Epidermal melanocyte (primary cell): ENCODE data around the gene TCP11L2.
"Not testable (repeated sequence)": the region's sequence is repeated elsewhere in the genome, so short reads cannot be mapped to it uniquely, and the experiment has no call there.

Source experiments
- DNase-seq: peaks from one replicate; pipeline ENCODE4 v3.0.0; 2011; ENCODE audit warnings: low spot score; ENCODE audit not compliant: insufficient read length

The TCP11L2 gene

GRCh38 chr12:106343214-106343528 lies 40.6 kb downstream of the TCP11L2 start:
- no peak for DNase-seq

- DNase-seq, result no peak
Observed at GRCh38 chr12:106344131-106344530, 41.6 kb downstream of the TCP11L2 start.

- DNase-seq, result no peak
Observed at GRCh38 chr12:106345746-106346145, 43.2 kb downstream of the TCP11L2 start.

- no peak for DNase-seq
Observed at GRCh38 chr12:106348411-106348810, 45.9 kb downstream of the TCP11L2 start.

- no peak for DNase-seq
Observed at GRCh38 chr12:106353175-106353574, 50.6 kb downstream of the TCP11L2 start.

- peak; percentile 89 for DNase-seq
Observed at GRCh38 chr12:106357549-106358395, 55.2 kb downstream of the TCP11L2 start, which contains the start of gene POLR3B. Gene POLR3B (plus strand): TSS chr12:106357748. CDS start chr12:106357880, 132 bp downstream.

- DNase-seq, result no peak
Observed at GRCh38 chr12:106358396-106359241, 56.1 kb downstream of the TCP11L2 start.

GRCh38 chr12:106359646-106360399 lies 57.3 kb downstream of the TCP11L2 start:
- DNase-seq, result no peak

GRCh38 chr12:106360400-106360994 lies 58.0 kb downstream of the TCP11L2 start:
- no peak for DNase-seq

GRCh38 chr12:106362971-106363370 lies 60.4 kb downstream of the TCP11L2 start:
- no peak for DNase-seq

GRCh38 chr12:106364261-106364660 lies 61.7 kb downstream of the TCP11L2 start:
- DNase-seq, result no peak

- no peak for DNase-seq
Observed at GRCh38 chr12:106369624-106370346, 67.3 kb downstream of the TCP11L2 start.

GRCh38 chr12:106378788-106379187 lies 76.3 kb downstream of the TCP11L2 start:
- DNase-seq, result no peak

- DNase-seq, result no peak
Observed at GRCh38 chr12:106380954-106381353, 78.4 kb downstream of the TCP11L2 start.

- DNase-seq, result not testable (repeated sequence)
Observed at GRCh38 chr12:106381866-106382265, 79.3 kb downstream of the TCP11L2 start.

- no peak for DNase-seq
Observed at GRCh38 chr12:106386813-106387535, 84.4 kb downstream of the TCP11L2 start.

- no peak for DNase-seq
Observed at GRCh38 chr12:106387848-106388377, 85.4 kb downstream of the TCP11L2 start.

- no peak for DNase-seq
Observed at GRCh38 chr12:106389151-106389550, 86.6 kb downstream of the TCP11L2 start.

GRCh38 chr12:106392759-106393158 lies 90.2 kb downstream of the TCP11L2 start:
- no peak for DNase-seq
